ENCODE results near the gene ARHGEF10L.

DNA sequence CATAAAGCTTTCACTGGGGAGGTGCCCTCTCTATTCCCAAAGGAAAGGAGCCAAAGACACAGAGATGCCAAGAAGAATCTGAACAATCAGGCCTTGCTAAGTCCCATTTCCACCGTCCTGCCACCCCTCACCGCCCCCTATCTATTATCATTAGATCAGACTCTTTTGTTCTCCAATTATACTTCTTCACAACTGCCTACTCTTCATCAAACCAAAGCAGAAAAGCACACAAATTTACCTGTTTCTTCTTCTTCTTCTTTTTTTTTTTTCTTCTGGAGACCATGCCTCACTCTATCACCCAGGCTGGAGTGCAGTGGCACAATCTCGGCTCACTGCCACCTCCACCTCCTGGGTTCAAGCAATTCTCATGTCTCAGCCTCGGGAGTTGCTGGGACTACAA, 43.1 kb upstream of the ARHGEF10L start:
- TF ChIP-seq POLR2A (IDR thresholded peaks at IDR 0.05), result no peak
- no peak for TF ChIP-seq CTCF (IDR thresholded peaks at IDR 0.05)
